Endothelial cell of hepatic sinusoid (primary cell): Measurements from ENCODE around the gene NLRP13.
"Not testable (repeated sequence)": the region's sequence is repeated elsewhere in the genome, so short reads cannot be mapped to it uniquely, and the experiment has no call there.

Source experiments
- in situ Hi-C: cut with HindIII; loops from 2 replicates; pipeline ENCODE4 v1.10.0; 2017; ENCODE audit warnings: low sequenced_read_pairs

Gene NLRP13, protein sequence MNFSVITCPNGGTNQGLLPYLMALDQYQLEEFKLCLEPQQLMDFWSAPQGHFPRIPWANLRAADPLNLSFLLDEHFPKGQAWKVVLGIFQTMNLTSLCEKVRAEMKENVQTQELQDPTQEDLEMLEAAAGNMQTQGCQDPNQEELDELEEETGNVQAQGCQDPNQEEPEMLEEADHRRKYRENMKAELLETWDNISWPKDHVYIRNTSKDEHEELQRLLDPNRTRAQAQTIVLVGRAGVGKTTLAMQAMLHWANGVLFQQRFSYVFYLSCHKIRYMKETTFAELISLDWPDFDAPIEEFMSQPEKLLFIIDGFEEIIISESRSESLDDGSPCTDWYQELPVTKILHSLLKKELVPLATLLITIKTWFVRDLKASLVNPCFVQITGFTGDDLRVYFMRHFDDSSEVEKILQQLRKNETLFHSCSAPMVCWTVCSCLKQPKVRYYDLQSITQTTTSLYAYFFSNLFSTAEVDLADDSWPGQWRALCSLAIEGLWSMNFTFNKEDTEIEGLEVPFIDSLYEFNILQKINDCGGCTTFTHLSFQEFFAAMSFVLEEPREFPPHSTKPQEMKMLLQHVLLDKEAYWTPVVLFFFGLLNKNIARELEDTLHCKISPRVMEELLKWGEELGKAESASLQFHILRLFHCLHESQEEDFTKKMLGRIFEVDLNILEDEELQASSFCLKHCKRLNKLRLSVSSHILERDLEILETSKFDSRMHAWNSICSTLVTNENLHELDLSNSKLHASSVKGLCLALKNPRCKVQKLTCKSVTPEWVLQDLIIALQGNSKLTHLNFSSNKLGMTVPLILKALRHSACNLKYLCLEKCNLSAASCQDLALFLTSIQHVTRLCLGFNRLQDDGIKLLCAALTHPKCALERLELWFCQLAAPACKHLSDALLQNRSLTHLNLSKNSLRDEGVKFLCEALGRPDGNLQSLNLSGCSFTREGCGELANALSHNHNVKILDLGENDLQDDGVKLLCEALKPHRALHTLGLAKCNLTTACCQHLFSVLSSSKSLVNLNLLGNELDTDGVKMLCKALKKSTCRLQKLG

DNA sequence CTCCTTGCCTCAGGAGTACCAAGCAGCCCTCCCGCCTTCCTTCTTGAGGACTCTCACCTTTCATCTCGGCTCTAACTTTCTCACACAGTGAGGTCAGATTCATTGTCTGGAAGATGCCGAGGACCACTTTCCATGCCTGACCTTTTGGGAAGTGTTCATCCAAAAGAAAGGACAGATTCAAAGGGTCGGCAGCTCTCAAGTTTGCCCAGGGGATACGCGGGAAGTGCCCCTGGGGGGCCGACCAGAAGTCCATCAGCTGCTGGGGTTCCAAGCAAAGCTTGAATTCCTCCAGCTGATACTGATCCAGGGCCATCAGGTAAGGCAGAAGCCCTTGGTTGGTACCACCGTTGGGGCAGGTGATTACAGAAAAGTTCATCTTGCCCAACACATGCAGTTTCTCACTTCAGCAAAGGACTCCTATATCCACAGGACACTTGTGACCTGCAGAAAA lies at the start of gene NLRP13:
Gene NLRP13 (minus strand): TSS at position 401 of the 451 bp plus-strand sequence. CDS start 25 bp downstream, at position 376.
- in situ Hi-C loops, result loop anchor here (5.0 kb wide), 1 partner anchor 90 kb away; no protein-coding TSS in a partner anchor

DNA sequence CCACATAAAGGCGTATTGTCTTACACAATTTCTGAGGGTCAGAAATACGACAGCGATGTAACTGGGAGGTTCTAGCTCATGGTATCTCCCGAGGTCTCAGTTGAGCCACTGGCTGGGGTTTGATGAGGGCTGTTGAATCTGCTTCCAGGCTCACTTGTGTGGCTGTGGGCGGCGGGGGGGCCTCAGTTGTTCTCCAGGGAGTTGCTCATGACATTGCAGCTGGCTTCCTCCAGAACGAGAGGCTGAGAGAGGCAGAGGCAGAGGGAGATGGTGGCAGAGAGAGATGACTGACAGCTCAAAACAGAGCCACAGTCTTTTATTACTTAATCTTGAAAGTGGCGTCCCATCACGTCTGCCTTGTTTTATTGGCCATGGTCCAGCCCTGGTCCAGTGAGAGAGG lies 48.3 kb upstream of the NLRP13 start:
- in situ Hi-C loops, result no loop called here

DNA sequence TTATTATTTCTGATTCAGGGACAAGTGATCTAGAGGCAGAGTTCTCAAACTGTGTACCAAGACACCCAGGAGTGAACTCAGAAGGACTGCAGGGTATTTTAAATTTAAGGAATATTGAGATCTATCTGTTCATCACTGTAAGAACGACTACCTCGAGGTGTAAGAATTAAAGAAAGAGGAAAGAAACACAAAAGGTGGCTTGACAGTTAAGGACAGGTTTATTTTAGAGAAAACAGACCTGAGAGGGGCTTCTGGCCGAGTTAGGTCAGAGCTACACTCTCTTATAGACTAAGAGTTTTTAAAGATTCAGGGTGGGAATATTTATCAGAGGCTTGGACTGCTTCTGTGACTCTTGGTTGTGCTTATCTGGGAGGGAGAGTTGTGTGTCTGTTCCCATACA lies 41.8 kb upstream of the NLRP13 start:
- in situ Hi-C loops, result no loop called here

DNA sequence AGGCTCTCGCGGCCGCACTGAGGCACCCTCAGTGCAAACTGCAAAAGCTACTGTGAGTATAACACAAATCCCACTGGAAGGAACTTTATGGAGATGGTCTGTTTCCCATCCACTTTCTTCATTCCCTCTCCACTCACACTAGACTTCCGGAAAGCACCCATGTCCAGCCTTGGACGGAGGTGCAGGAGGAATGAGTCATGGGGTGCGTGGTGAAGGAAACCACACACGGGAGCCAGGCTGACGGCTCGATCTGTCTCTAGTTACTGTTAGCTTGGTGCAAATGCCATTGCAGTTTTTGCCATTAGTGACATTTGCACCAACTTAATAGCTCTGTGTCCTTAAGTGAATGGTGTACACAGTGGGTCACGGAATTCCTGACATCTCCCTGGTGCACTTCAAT lies 30.1 kb upstream of the NLRP13 start:
- in situ Hi-C loops, result no loop called here

DNA sequence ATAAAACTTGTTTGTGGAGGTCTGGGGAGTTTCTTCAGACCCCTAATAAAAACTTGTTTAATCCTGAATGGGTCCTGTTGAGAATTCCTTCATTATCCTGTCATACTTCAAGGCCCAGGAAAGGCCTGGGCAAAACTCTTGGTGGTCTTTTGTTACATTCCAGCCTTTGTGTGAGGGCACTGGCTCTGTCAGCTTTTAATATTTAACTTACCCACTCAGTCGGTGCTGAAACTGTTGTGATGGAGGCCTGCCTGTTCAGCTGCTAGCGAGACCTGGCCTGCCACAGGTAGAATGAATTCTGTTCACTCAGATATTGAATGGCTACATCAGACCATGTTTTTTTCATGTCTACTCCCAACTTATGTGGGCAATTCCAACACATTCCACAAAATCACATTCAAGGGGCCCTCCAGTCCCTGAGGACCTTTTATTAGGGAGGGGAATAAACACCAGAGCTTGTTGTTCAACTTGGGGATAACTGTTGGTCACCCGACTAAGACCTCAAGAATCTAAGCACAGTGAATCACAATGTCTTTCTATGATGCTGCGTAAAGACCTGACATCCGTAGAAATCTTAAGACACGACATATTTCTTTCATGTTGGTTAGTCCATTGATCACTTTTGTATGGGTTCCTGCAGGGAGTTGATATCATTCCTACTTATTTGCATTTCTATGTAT lies 28.0 kb upstream of the NLRP13 start:
- in situ Hi-C loops, result no loop called here

DNA sequence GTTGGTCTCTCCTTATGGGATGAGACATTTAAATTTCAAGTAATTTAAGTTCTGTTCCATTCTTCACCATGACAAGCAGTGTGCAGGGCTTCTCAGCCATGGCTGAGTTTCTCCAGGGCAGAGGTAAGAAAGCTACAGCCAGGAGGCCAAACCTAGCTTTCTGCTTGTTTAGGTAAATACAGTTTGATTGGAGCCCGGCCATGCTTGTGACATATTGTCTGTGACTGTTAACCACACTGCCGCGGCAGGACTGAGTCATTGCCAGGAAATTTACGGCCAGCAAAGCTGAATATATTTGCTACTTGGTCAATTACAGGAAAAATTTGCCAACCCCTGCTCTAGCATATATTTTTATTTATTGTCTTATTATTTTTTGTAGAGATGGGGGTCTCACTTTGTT lies 26.2 kb upstream of the NLRP13 start:
- in situ Hi-C loops, result no loop called here

DNA sequence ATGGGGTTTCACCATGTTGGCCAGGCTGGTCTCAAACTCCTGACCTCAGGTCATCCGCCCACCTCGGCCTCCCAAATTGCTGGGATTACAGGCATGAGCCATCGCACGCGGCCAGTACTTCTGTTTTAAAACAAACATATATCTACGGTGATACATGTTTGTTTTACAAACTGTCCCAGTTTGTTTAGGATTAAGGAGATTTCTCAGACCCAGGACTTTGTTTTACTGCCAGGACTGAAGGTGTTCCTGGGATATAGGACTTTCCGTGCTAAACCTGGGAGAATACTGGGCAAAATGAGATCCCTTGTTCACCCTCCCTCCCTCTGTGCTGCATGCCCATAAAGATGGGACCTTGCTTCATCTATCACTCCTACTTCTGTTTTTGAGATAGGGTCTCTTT lies 24.3 kb upstream of the NLRP13 start:
- in situ Hi-C loops, result no loop called here

DNA sequence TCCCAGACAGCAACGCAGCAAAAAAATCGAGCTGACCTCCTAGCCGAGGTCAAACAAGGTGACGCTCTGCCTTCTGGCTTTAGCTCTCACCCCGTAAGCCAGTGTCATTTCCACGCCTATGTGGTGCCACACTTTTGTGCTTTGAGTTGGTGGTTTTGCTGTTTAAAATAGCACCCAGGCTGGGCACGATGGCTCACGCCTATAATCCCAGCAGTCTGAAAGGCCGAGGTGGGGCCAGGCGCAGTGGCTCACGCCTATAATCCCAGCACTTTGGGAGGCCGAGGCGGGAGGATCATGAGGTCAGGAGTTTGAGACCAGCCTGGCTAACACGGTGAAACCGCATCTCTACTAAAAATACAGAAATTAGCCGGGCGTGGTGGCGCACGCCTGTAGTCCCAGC lies 18.4 kb upstream of the NLRP13 start:
- in situ Hi-C loops, result not testable (repeated sequence)

DNA sequence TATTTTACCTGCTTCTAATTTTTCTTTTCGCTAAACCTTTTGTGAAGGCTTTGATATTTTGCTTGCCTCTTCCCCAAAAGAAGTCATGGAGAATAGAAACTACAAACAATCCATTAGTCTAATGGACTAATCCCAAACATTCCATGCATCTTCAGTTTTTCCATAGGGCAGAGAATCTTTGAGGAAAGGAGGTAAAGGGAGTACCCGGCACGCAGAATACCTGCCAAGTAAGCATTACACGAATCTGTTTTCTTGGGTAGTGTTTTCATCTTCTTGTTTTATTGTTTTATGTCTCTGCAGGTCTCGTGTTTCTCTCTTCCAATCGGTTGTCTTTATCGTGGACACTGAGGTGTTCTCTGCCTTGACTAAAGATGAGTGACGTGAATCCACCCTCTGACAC lies 15.4 kb upstream of the NLRP13 start, which contains the start of gene NLRP8:
Gene NLRP8 (plus strand): TSS at position 301 of the 400 bp plus-strand sequence.
- in situ Hi-C loops, result no loop called here

DNA sequence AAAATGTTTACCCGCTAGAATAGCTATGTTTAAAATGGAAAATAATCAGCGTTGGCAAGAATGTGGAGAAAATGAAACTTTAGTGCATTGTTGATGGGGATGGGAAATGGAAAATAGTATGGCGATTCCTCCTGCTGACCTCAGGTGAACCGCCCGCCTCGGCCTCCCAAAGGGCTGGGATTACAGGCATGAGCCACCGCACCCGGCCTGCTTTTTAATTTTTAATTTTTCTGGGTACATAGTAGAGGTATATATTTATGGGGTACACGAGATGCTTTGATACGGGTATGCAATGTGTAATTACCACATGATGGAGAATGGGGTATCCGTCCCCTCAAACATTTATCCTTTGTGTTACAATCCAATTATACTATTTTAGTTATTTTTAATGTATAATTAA lies 8.2 kb upstream of the NLRP13 start:
- in situ Hi-C loops, result no loop called here

DNA sequence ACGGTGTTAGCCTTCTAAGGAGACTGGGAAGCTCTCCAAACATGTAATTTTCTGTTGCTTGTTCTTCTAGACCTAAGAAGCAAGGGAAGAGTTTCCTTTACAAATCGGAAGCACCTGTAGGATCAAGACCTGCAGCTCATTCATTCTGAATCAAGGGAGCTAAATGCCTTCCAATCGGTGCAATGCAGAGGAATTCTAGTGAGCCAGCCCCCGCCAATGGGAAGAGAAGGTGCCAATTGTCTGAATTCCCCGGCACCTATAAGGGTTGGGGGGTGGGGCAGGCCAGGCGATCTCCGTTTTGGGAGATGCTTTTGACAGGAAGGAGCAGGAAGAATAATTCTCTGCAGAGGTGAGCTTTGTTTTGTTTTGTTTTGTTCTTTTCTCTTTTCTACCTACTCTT lies 7.1 kb upstream of the NLRP13 start:
- in situ Hi-C loops, result no loop called here

DNA sequence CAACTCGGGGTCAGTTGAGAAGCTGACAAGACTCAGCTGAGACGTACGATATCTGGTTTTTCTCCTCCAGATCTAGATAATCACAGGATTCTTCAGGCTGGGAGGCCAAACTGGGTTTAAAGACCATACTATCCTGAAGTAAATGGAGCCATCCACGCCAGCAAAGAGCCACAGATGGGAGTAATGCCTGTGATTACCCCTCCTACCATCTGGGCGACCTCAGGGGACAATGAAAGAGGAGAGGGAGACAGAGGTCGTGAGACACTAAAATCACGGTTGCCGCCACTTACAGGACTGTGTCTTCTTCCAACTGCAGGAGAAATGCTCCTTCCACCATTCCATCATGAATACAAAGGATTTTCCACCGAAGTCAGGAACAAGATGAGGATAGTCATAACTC lies 3.1 kb upstream of the NLRP13 start:
- in situ Hi-C loops, result no loop called here

DNA sequence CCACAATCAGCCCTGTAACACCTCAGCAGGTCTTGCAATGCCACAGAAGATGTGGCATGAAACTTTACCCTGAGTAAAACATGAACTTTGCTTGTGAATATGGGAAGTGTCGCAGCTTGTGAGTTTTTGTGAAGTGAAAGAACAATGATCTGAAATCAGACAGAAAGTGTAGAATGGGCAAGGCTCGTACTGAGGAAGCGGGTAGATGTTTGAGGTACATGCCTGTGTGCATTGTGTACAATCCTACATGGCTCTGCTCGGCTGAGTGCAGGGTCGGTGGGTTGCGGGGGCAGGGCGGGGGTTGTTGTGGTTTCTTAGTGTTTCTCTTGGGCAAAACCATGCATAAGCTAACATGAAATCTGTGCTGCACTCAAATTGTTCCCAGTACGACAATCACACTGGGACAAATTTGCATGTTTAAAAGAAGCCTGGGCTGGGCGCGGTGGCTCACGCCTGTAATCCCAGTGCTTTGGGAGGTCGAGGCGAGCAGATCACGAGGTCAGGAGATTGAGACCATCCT lies 1.1 kb downstream of the NLRP13 start:
- in situ Hi-C loops, result loop anchor here (5.0 kb wide), 1 partner anchor 91 kb away; no protein-coding TSS in a partner anchor

DNA sequence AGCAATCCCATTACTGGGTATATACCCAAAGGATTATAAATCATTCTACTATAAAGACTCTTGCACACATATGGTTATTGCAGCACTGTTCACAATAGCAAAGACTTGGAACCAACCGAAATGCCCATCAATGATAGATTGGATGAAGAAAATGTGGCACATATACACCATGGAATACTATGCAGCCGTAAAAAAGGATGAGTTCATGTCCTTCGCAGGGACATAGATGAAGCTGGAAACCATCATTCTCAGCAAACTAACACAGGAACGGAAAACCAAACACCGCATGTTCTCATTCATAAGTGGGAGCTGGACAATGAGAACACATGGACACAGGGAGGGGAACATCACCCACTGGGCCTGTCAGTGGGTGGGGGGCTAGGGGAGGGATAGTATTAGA lies 2.9 kb downstream of the NLRP13 start:
- in situ Hi-C loops, result not testable (repeated sequence)

DNA sequence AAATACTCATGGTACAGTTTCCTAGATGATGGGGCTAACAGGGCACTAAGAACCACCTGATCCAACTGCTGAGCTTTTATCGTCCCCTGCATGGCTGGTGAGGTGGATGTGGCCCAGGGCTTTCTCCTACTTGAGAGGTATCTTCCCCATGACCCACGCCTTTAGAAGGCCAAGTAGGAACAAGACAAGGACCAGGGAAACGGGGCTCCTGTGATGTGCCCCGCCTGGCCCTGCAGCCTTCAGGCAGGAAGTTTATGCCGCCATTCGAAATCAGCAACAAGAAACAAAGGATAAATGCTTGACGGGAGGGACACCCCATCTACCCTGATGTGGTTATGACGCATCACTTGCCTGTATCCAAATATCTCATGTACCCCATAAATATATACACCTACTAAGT lies 4.1 kb downstream of the NLRP13 start:
- in situ Hi-C loops, result no loop called here

DNA sequence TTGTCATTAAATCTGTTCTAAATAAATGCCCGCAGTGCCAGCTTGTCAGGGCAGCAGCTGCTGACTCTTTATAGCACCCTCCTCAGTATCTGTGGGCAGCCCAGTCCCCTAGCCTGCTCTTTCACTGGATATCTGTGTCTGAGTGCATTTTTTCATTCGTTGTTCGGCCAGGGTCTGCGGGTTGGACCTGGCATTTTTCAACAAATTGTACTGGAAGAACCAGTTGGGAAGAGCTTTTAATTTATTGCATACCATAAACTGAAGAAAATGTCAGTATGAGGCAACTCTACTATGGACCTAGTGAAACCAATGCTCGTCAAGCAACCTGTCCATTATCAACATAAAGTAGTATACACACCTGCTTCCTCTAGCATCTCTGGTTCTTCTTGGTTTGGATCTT lies 8.6 kb downstream of the NLRP13 start:
- in situ Hi-C loops, result no loop called here

DNA sequence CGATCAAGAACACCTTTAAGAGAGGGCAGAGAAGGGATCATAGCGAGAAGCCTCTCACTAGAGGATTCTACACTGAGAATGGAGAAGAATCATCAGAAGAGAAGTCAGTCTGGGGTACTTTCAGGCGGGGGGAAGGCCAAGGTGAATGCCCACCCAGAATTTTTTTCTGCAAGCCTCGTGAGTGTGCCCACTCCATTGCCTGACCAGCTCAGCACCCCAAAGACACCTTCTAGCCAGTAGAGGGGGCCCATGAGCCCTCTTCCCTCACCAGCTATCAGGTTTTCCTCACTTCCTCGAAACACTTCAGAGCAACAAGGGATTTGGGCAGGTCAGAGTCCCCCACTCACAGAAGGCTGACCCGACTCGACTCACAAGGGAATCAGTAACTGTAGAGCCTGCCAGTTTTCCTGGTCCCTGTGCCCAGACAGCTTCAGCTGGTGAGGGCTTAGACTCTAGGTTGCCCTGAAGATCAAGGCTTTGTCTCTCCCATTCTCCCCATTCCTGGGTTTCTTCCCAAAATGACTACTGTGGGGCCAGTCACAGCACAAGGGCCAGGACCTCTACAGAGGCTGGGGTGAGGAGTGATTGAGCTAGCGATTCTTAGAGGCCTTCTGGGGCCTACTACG lies 18.4 kb downstream of the NLRP13 start:
- in situ Hi-C loops, result no loop called here

DNA sequence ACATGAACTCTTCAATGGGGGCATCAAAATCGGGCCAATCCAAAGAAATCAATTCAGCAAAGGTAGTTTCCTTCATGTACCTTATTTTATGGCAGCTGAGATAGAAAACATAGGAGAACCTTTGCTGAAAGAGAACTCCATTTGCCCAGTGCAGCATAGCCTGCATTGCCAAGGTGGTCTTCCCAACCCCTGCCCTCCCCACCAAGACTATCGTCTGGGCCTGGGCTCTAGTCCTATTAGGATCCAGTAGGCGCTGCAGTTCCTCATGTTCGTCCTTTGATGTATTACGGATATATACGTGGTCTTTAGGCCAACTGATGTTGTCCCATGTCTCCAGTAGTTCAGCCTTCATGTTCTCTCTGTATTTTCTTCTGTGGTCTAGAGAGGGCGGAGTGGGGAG lies 19.2 kb downstream of the NLRP13 start:
- in situ Hi-C loops, result no loop called here

DNA sequence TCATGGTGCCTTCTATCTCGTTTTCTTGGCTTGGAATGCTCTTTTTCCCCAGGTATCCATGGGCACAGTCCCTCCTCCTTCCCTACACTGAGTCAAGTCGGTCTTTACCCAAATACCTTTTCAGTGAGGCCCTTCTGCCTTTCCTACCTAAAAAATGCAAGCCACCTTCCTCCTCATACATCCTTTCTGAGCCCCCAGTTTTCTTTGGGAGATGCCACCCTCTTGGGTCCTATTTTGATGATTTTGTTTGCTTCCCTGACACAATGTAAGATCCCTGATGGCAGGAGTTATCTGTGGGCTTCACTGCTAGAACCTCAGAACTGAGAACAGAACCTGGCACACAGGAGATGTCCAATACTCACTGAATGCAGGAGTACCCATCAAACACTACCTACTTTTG lies 22.3 kb downstream of the NLRP13 start:
- in situ Hi-C loops, result no loop called here

DNA sequence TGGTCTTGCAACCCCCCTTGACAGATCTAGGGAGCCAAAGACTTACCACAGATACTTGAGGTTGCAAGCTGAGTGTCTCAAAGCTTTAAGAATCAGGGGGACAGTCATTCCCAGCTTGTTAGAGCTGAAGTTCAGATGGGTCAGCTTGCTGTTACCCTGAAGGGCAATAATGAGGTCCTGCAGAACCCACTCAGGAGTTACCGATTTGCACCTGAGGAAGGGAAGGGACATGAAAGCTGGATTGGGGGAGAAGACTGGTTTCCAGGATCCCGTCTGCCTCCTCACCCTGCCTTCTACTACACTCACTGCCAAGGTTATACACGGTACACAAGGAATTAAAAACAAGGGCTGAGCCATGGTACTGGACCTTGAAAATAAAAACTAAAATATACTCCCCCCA lies 24.4 kb downstream of the NLRP13 start:
- in situ Hi-C loops, result no loop called here
